AG04450 (cell line): ENCODE measurements around the gene ANKRD40CL. TPM values are rescaled to one million over a fixed set of nuclear protein-coding genes. Genes with fewer than 3 reads are reported as not detected.

ENCODE experiments used
- CTCF ChIA-PET: fragments of 300-600, 350-600 bp; formaldehyde crosslinking; extraction: SDS; loops from one replicate; lab custom pipeline; 2022; ENCODE audit warnings: antibody characterized with exemption, inconsistent platforms; lab: Charles Lee
- POLR2A ChIA-PET: fragments of 350-600 bp; formaldehyde crosslinking; extraction: SDS; loops from one replicate; lab custom pipeline; 2021; ENCODE audit warnings: antibody characterized with exemption, inconsistent platforms; lab: Yijun Ruan, JAX
- DNase-seq: peaks from one replicate; pipeline ENCODE4 v3.0.0-alpha.2; 2011; ENCODE audit warnings: low read depth, low spot score
- H3K27ac ChIP-seq: one replicate; pipeline ENCODE4 v1.5.1; 2012; ENCODE audit warnings: low read depth, low read length, control low read depth
- H3K27me3 ChIP-seq: one replicate; pipeline ENCODE4 v1.6.0; 2012; ENCODE audit warnings: low read length; ENCODE audit not compliant: control insufficient read depth, insufficient read depth
- H3K4me3 ChIP-seq: 2 replicates; pipeline ENCODE4 v1.5.1; 2011; ENCODE audit warnings: mild to moderate bottlenecking, low read depth, low read length, control low read depth
- H3K9me3 ChIP-seq: 2 replicates; pipeline ENCODE4 v1.5.1; 2012; ENCODE audit warnings: low read length; ENCODE audit not compliant: control insufficient read depth, insufficient read depth
- CTCF ChIP-seq: IDR thresholded peaks from 2 replicates; pipeline ENCODE4 v1.5.1; 2011; ENCODE audit warnings: low read depth, low read length, control low read depth, inconsistent platforms
- polyA plus RNA-seq: library from polyadenylated mRNA; depleted of rRNA; stranded (reverse); fragments of >200 nt; gene quantifications from 2 replicates; pipeline ENCODE4 v1.2.3, GENCODE V29; 2011

The ANKRD40CL gene
- polyA plus RNA-seq, 1 experiment = not detected

GRCh38 chr17:50745631-50746030 is 21.7 kb downstream of the ANKRD40CL start:
- H3K27ac ChIP-seq = no peak overlapping the region
- H3K9me3 ChIP-seq = no peaks in the 10 kb centered on the region
- ChIA-PET CTCF (interaction anchor here (1.3 to 1.9 kb wide), 2 partner anchors 37 to 195 kb away, joined by 5 to 16 read pairs; no protein-coding TSS in a partner anchor), POLR2A (no interaction called here)
- H3K4me3 ChIP-seq = no peak overlapping the region
- no peaks in the 10 kb centered on the region for H3K27me3 ChIP-seq
- DNase-seq = no peak
- no peak for TF ChIP-seq CTCF

GRCh38 chr17:50739098-50739497 is 28.2 kb downstream of the ANKRD40CL start:
- Histone ChIP-seq H3K27me3 (no peaks in the 10 kb centered on the region), H3K9me3 (no peaks in the 10 kb centered on the region), H3K4me3 (no peak overlapping the region), H3K27ac (no peak overlapping the region)
- ChIA-PET POLR2A (no interaction called here), CTCF (interaction anchor here (1.6 kb wide), 1 partner anchor 44 kb away, joined by 3 read pairs; no protein-coding TSS in a partner anchor)
- no peak for DNase-seq
- no peak for TF ChIP-seq CTCF

GRCh38 chr17:50737118-50737698 is 30.1 kb downstream of the ANKRD40CL start:
- Histone ChIP-seq H3K9me3 (no peaks in the 10 kb centered on the region), H3K27me3 (no peaks in the 10 kb centered on the region), H3K4me3 (no peak overlapping the region), H3K27ac (no peak overlapping the region)
- CTCF ChIA-PET = no interaction called here
- POLR2A ChIA-PET = no interaction called here
- no peak for TF ChIP-seq CTCF
- DNase-seq = no peak

GRCh38 chr17:50735287-50735686 is 32.0 kb downstream of the ANKRD40CL start:
- DNase-seq = no peak
- POLR2A ChIA-PET = no interaction called here
- H3K9me3 ChIP-seq = no peaks in the 10 kb centered on the region
- no peaks in the 10 kb centered on the region for H3K27me3 ChIP-seq
- TF ChIP-seq CTCF = no peak
- H3K27ac ChIP-seq = no peak overlapping the region
- CTCF ChIA-PET = no interaction called here
- no peak overlapping the region for H3K4me3 ChIP-seq

GRCh38 chr17:50731575-50732460 is 35.5 kb downstream of the ANKRD40CL start:
- Histone ChIP-seq H3K27ac (no peak overlapping the region), H3K27me3 (no peaks in the 10 kb centered on the region), H3K9me3 (no peaks in the 10 kb centered on the region), H3K4me3 (no peak overlapping the region)
- no peak for DNase-seq
- CTCF ChIA-PET = interaction anchor here (0.7 to 1.2 kb wide), 2 partner anchors 120 to 181 kb away, joined by 3 to 5 read pairs; no protein-coding TSS in a partner anchor
- POLR2A ChIA-PET = no interaction called here
- no peak for TF ChIP-seq CTCF
